H1 (cell line): ENCODE data around the gene ATAD5.

ENCODE experiments used
- CHD1 ChIP-seq: IDR thresholded peaks from 2 replicates; pipeline ENCODE4 v1.6.1; 2012; ENCODE audit warnings: low read depth, low read length, improper control_type of control experiment
- GABPA ChIP-seq: IDR thresholded peaks from 2 replicates; pipeline ENCODE4 v1.6.1; 2011; ENCODE audit warnings: mild to moderate bottlenecking, low read length, moderate library complexity, borderline replicate concordance; ENCODE audit not compliant: insufficient read depth
- JUN ChIP-seq: IDR thresholded peaks from 2 replicates; pipeline ENCODE4 v1.6.1; 2011; ENCODE audit warnings: low read depth, mild to moderate bottlenecking, improper control_type of control experiment, low read length
- KDM5A ChIP-seq: fragments of 200-600 bp; IDR thresholded peaks from 2 replicates; pipeline ENCODE4 v1.7.1; 2012; ENCODE audit warnings: mild to moderate bottlenecking, low read length, inconsistent platforms, mixed read lengths
- POLR2A ChIP-seq, 2 experiments: IDR thresholded peaks; 1 replicate in 1 of 2; 2 replicates in 1 of 2; pipeline ENCODE4 v1.6.1; 2011; ENCODE audit warnings: low read depth in 2 of 2, low read length in 2 of 2, mild to moderate bottlenecking in 2 of 2; ENCODE audit errors: control extremely low read depth in 1 of 2
- POLR2AphosphoS5 ChIP-seq: IDR thresholded peaks from 2 replicates; pipeline ENCODE4 v1.6.1; 2011; ENCODE audit warnings: low read depth, low read length
- RAD21 ChIP-seq, 2 experiments: IDR thresholded peaks in 1 of 2; conservative IDR thresholded peaks in 1 of 2; 2 replicates each; pipeline ENCODE4 v1.6.1; 2011; ENCODE audit warnings: low read depth in 2 of 2, low read length in 2 of 2, improper control_type of control experiment in 1 of 2, inconsistent platforms in 1 of 2, mild to moderate bottlenecking in 1 of 2, moderate library complexity in 1 of 2
- RFX5 ChIP-seq: IDR thresholded peaks from 2 replicates; pipeline ENCODE4 v1.6.1; 2011; ENCODE audit warnings: low read depth, low read length, improper control_type of control experiment, borderline replicate concordance
- TAF1 ChIP-seq: IDR thresholded peaks from 2 replicates; pipeline ENCODE4 v1.6.1; 2011; ENCODE audit warnings: mild to moderate bottlenecking, low read depth, low read length
- YY1 ChIP-seq: IDR thresholded peaks from 2 replicates; pipeline ENCODE4 v1.6.1; 2011; ENCODE audit warnings: low read depth, mild to moderate bottlenecking, low read length
- TF ChIP-seq, protein P1 (sequence below), 3 experiments: IDR thresholded peaks; 1 replicate in 2 of 3; 2 replicates in 1 of 3; pipeline versions ENCODE4 v1.5.1 to v1.6.1; 2011; ENCODE audit warnings: low read length in 3 of 3, mild to moderate bottlenecking in 3 of 3, inconsistent platforms in 2 of 3, low read depth in 1 of 3, moderate library complexity in 1 of 3; ENCODE audit not compliant: insufficient read depth in 1 of 3; ENCODE audit errors: control extremely low read depth in 1 of 3
- TF ChIP-seq, protein P2 (sequence below): IDR thresholded peaks from 2 replicates; pipeline ENCODE4 v1.6.1; 2011; ENCODE audit warnings: low read length, improper control_type of control experiment

GRCh38 chr17:30801671-30802070 lies 30.1 kb upstream of the ATAD5 start:
- TF ChIP-seq POLR2A (IDR thresholded peaks at IDR 0.05; ENCODE audit: control extremely low read depth in 1 of 2, low read depth in 2 of 2, low read length in 2 of 2) (no peak), POLR2AphosphoS5 (no peak), RFX5 (no peak), RAD21 (IDR thresholded peaks at IDR 0.05 in 1 of 2, conservative IDR thresholded peaks at IDR 0.05 in 1 of 2; ENCODE audit: low read depth in 2 of 2, low read length in 2 of 2) (no peak), YY1 (no peak), TAF1 (no peak), JUN (no peak), CHD1 (no peak), KDM5A (no peak), GABPA (no peak)
- TF ChIP-seq, protein P1, sequence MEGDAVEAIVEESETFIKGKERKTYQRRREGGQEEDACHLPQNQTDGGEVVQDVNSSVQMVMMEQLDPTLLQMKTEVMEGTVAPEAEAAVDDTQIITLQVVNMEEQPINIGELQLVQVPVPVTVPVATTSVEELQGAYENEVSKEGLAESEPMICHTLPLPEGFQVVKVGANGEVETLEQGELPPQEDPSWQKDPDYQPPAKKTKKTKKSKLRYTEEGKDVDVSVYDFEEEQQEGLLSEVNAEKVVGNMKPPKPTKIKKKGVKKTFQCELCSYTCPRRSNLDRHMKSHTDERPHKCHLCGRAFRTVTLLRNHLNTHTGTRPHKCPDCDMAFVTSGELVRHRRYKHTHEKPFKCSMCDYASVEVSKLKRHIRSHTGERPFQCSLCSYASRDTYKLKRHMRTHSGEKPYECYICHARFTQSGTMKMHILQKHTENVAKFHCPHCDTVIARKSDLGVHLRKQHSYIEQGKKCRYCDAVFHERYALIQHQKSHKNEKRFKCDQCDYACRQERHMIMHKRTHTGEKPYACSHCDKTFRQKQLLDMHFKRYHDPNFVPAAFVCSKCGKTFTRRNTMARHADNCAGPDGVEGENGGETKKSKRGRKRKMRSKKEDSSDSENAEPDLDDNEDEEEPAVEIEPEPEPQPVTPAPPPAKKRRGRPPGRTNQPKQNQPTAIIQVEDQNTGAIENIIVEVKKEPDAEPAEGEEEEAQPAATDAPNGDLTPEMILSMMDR (IDR thresholded peaks at IDR 0.05; ENCODE audit: control extremely low read depth in 1 of 3, insufficient read depth in 1 of 3, low read depth in 1 of 3, low read length in 3 of 3) = no peak
- TF ChIP-seq, protein P2, sequence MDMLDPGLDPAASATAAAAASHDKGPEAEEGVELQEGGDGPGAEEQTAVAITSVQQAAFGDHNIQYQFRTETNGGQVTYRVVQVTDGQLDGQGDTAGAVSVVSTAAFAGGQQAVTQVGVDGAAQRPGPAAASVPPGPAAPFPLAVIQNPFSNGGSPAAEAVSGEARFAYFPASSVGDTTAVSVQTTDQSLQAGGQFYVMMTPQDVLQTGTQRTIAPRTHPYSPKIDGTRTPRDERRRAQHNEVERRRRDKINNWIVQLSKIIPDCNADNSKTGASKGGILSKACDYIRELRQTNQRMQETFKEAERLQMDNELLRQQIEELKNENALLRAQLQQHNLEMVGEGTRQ = no peak
